GDM1 (cell line): Measurements from ENCODE around the gene TEX30.

Source experiments
- DNase-seq: peaks from one replicate; lab custom pipeline; 2025; lab: John Stamatoyannopoulos, UW

Gene TEX30

DNA sequence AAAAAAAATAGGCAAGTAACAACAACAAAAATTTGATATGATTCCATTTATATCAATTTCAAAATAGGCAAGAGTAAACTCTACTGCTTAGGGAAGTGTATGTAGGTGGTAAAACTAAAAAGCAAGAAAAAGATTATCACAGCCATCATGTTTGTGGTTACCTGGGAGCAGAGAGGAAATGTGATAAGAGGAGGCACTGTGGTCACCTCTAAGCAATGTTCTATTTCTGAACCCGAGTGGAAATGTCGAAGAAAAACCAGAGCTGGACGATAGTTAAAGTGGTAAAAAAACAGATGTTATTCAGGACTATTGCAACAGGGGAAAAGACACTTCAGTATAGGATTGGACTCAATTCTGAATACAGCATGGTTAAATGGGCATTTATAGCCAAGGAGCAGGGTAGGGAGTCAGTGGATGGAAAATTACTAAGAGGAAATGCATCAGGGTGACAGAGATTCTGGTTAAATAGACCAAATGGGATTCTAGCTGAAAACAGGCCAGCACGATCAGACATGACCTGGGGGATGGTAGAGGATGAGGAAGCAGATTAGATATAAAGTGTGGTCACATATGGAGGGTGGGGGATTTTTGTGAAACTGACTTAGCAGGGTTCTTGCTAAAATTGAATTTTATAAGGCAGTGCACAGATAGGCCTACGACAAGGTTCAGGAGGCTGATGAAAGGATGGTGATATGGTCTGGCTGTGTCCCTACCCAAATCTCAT, 6.0 kb upstream of the TEX30 start:
- DNase-seq: peak; percentile 80

DNA sequence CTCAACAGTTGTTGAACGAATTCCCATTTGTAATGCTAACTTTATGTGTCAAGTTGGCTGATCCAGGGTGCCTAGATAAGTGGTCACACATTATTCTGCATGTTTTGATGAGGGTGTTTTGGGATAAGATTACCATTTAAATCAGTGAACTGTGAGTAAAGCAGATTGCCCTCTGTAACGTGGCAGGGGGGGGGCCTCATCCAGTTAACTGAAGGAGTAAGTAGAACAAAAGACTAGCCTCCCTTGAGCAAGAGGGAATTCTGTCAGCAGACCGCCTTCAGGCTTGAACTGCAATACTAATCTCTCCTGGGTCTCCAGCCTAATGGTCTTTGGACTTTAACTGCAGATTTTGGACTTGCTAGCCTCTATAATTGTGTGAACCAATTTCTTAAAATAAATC, 4.2 kb upstream of the TEX30 start:
- DNase-seq: no peak

DNA sequence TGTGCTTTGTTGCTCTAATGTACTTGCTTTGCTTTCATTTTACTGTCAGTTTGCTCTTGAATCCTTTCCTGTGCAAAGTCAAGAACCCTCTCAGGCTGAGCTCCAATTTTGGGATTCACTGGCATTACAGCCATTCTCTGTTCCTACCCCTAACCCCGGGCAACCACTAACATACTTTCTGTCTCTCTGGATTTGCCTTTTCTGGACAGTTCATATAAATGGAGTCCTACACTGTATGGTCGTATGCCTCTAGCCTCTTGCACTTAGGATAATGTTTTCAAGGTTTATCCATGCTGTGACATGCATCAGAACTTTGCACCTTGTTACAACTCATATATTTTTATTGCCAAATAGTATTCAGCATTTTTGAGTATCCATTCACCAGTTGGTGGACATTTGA, 2.7 kb upstream of the TEX30 start:
- DNase-seq: no peak

DNA sequence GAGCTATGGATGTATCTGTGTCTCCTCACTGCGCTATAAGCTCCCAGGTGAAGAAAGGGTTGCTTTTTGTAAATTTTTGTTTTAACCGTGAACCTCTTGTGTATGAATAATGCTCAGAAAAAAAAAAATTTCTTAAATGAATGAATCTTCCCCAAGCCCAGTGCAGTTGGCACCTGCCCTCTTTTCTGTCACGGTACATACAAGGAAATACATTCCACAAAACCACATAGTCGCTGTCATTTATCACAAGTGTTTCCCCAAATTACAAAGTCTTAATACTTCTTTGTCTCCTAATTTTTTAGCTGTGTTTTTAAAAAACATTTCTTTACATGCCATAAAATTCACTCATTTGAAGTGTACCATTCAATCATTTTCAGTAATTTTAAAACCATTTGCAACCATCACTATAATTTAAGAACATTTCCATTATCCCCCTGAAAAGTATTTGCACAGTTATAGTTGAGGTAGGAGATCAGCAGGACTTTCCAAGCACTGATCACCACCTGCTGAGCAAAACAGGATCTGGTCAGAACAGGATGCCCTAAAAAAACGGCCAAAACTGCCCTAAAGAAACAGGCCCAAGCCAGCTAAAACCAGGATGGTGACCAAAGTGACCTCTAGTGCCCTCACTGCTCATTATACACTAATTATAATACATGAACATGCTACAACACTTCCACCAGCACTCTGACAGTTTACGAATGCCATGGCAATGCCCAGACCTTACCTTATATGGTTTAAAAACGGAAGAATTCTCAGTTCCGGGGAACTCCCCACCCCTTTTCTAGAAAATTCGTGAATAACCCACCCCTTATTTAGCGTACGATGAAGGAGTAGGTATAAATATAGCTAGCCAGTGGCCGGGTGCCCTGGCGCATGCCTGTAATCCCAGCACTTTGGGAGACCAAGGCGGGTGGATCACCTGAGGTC, 1.3 kb upstream of the TEX30 start:
- DNase-seq: no peak

DNA sequence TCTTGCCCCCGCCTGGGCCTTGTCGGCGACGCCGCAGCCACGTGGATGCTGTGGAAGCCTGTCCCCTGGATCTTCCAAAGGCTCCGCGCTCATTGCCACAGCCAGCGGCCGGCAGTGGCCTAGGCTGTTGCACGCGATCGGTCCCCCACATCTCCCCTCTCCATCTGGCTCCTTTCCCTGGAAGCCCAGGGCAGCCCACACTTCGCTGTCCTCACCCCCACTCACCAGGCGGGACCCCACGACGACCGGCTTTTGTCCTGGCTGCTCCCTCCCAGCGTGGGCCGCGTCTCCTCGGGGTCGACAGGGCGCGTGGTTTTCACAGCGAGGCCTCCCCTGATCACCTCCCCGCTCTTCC, 605 bp upstream of the TEX30 start:
- no peak for DNase-seq

DNA sequence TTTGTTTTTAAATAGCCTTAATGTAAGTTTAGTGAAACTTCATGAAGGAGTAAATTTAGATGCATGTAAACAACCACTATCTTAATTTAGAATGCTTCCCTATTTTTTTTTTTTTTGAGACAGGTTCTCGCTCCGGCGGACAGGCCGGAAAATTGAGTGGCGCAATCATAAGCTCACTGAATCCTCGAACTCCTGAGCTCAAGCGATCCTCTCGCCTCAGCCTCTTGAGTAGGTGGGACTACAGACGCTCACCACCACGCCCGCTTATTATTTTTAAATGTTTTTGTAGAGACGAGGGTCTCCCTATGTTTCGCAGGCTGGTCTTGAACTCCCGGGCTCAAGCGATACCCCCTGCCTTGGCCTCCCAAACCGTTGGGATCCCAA, 1.6 kb downstream of the TEX30 start:
- no peak for DNase-seq

DNA sequence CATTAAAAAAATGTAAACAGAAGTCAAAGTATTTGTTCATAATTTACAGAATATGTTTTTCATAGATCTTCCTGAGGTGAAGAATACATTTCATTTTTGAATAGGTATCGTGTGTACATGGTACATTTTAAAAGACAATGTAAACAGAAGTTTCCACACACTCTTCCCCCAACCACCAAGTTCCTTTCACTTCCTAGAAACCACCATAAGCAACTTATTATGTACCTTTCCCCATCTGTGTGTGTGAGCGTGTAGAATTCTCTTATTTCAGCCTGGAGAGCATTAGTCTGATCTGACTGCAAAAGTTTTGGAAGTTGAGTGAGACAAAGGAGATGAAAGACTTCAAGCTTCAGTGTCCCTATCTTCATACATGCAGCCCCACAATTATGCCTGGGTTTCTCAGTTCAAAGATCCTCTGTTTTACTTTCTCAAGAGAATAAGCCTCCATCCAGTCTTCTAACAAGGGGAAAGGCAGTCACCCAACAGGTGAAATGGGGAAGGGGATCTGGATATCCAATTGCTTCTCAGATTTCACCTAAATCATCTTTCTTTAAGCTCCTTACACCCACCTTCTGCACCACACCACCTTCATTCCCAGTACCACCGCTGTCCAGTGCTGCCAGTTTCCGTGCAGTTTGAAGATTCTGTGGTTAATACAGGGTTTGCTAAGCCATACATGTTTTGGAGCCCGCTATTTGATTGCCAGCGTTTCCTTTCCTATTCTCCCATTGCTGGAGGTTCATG, 2.1 kb downstream of the TEX30 start:
- peak; percentile 20 for DNase-seq

DNA sequence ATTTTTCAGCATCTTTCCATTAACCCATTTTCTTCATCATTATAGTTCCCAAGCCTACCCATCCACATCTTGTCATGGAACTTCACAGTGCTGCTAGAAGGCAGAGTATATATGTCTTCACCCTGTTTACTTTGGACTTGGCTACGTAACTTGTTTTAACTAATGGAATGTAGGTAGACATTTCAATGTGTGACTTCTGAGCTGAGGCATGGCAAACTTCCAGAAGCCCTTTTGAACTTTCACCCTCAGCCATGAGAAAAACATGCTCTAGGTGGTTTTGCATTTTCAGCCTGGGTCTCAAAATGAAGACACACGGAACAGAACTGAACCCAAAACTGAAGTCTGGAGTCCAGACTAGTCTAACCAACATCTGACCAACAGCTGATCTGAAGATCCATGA, 3.2 kb downstream of the TEX30 start:
- DNase-seq: no peak

DNA sequence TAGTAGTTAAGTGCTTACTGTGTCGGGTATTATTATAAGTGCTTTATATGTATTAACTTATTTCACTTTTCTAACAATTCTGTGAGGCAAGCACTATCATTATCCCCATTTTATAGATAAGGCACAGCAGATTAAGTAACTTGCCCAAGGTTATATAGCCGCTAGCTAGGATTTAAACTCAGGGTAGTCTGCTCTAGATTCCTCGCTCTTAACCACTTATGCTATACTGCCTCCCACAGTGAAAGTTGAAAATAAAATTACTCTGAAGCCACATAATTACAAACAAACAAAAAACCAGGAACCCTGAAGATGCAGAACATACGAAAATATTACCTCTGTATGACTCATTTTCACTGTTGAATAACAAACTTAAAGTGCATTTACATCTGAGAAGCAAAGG, 3.9 kb downstream of the TEX30 start:
- no peak for DNase-seq

DNA sequence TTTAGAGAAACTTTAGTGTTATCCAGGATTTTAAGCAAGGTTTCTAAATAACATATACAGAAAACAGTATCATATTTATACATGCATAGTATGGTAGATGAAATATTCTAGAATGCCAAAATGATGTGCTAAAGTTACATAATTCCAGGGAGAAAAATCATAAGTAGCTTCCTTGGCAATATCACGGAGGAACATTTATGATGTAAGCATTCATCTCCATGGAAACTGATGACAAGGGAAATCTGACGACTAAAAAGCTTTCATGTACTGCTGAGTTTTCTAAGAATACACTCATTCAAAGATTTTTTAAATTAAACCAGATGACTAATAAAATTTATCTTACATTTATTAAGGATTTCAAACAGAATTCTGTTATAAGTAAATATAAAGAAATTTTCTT, 4.7 kb downstream of the TEX30 start:
- no peak for DNase-seq

DNA sequence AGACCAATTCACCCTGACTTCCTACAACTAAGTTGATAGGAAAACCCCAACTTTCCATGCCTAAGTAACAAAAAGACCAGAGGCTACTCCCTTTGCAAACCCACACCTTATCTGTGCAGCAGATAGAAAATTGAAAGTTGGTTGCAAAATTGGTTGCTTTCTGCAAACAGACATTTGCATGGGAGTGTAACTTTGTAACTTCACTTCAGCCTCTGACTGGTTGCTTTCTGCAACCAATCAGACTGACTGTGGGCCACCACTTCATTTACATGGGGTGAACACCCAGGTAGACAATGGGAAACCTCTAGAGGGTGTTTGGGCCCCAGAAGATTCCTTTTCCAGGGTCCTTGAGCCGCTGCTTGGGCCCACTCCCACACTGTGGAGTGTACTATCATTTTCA, 9.8 kb downstream of the TEX30 start:
- no peak for DNase-seq

DNA sequence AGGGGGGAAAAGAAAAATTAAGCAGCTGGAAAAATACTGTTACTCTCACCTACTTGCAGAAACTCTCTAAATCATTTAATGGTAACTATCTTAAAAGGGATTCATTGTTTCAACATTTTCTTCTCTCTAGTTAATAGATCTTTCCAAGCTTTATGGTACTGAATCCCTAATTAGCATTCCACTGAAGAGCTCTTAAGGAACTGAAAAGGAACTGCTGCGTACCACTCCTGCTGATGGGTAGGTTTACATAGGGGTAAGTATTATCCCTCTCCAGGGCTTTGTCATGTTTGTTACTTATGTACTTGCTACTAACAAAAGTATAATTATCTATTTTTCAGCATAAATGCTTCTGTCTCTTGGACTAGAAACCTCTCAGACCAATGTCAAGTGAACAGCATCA, 12.5 kb downstream of the TEX30 start:
- DNase-seq: no peak

DNA sequence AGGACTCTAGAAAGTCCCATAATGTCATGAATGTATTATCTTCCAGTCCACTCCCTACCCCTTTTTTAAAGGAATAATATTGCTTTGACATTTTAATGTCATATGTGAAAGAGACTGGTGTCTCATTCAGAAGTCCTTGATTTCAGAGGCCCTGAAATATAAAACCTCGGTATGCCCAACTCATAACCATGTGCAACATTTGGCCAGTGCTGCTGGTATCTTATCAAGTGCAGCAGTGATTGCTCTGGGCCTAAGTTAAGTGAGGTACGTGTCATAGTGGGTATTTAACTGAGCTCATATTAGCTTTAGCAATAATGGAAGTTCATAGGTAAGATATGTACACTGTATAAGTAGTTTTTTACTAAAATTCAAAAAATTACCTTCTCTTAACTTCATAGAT, 14.7 kb downstream of the TEX30 start:
- no peak for DNase-seq

DNA sequence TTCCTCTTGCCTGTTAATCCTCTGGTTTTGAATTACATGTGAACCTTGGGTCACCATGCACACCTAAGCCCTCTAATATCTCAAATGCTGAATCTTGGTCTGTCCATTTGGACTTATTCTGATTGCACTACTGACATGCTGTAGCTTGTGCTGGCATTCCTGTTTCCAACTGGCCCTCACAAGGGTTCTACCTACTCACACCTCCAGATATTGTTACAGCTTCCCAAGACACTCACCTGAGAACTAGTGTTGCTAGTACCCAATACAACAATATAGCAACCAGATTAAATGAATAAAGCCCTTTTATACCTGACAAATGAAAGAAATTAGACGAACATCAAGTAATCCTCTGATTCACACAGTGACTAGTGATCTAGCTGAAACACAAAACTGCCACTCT, 16.6 kb downstream of the TEX30 start:
- DNase-seq: no peak

DNA sequence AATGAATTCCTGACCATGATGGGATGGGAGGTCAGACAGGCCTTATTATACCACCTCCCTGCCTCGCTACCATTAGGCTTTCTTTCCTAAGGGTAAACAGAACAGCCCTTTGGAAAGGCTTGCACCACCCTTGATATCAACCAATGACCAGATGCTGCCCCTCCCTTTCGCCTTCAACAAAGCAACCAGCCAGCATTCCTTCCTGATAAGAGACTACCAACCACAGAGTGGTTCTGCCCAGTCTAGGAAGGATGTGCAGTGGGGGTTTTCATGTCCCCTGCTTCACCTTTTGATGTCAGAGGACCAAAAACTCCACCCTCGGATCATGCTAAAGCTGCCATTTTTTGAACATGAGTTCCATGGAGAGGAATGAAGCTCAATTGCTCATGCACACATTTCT, 21.7 kb downstream of the TEX30 start:
- no peak for DNase-seq

DNA sequence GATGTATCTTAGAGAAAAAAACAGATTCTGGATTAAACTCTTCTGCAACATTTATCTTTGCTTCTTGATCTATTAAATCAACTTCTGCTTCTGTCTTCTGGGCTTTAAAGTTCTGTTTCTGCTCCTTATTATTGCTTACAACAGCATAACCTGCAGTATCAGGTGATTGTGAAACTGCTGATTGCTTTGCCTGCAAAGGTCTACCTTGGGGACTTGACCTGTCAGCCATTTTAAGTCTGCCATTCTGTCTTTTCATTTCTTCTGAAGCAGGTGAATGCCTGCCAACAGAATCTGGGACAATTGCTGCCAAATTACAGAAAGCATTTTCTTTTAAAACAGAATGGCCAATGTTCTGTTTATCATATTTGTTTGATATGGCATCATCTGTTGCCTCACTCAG, 31.1 kb downstream of the TEX30 start:
- DNase-seq: no peak

DNA sequence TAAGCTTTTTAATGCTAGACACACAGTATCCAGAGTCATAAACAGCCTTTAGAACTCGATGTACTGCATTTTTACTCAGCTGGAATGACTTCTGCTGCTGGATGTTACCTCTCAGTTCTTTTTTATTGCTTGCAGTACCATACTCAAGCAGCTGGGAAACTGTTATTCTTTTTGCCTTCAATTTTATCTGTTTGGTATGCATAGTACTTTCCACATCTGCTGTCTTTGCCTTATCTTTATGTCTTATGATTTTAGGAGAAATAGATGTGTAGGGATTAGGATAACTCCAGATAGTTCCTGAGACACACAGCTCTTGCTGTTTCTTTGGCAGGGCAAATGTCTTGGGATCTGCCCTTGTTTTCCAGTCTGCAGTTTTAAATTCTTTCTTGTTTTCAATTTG, 31.5 kb downstream of the TEX30 start:
- DNase-seq: no peak

DNA sequence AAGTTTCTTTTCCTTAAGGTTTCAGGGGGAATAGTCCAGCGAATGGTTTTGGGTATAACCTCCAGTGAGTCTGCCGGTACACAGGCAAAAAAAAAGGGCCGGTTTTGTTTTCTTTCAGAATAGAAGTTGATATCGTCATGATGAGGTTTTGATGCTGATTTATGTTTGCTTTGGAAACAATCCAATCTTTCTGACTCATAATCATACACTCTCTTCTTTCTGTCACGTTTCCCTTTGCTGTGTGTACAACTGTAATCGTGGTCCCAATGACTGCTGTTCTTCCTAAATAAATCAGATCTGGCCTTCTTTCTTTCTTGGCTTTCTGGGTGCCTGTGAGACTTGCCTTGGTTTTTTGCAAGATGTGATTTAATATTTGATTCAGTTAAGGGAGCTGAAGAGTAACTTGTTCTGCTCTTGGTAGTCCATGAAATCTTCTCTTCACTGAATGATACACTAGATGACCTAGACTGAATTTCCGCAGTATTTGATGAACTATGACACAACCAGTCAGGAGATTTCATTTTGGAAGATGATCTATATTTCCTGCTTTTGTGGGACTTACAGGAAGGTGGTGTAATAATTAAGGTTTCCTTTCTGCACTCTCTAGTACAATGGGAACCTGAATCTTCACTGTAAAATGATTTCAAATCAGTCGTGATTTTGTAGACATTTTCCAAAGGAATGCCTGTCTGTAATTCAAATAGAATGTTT, 43.9 kb downstream of the TEX30 start:
- no peak for DNase-seq

DNA sequence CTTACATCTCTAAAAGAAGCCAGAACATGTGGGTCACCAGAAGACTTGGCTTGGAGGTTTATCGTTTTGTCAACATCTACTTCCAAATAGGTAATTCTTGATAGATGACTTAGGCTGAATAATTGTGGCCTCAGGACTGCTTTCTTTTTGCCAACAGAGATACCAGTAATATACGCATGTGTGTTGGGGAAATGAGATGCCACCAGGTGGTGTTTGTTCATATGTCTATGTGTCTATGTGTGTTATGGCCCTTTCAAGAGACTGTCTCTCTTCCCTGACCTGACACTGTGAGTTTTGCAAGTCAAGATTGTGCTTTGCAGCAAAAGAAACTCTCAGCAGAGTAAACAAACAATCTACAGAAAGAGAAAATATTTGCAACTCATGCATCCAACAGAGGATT, 47.2 kb downstream of the TEX30 start:
- DNase-seq: no peak

DNA sequence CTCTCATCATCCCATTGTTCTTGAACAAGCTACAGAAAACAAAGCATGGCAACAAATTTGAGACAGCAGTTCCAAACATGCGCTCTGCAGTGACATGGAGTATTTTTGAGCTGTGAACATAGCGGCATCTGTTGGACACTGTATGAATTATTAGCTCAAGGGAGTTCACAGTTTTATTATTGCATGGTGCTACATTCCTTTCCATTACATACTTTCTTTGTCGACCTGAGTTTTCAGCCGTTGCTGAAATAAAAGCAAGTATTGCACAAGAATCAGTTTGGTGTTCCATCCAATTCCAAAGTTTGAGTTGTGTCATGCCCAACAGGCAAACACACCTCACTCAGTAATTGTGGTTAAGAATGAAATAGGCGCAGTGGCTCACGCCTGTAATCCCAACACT, 48.7 kb downstream of the TEX30 start:
- peak; percentile 49 for DNase-seq

DNA sequence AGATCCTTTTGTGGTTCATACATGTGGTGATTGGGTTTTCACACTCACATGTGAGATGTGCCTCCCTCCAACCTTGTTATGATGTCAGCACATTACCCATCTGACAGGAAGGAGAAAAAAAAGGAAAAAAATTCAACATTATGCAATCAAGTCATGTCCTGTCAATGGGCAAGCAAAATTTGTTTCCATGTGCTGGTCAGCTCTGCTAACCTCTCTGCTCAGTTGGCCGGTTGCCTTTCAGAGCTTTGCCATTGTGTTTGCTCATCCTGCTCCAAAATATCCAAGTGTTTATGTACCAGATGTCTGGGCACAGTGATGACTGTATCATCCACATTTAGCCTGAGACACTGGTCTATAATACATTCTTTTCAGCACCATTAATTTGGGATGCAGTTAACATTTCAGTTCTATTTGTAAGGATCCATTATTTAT, 51.8 kb downstream of the TEX30 start:
- DNase-seq: no peak

DNA sequence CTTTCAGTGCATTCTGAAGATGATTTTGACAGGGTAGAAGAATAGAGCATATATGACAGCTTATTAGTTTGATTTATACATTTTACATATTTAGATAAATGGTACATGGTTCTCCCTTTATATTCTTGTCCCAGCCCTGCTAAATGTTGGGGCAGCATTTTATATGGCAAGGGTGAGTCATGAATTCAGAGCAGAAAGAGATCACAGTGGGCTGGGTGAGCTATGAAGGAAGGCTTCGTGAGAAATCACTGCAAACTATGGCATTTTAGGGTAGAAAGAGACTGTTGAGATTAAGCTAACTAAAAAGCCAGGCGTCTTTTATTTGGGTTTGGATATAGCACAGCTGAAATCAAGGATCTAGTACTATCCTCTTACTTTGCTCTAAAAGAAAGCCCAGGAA, 54.8 kb downstream of the TEX30 start:
- DNase-seq: no peak
